Mucosa of descending colon (tissue), 3 donors: ENCODE results near the gene SLC26A6. TPM values are rescaled to one million over a fixed set of nuclear protein-coding genes. Genes with fewer than 3 reads are reported as not detected.

ENCODE experiments used
- ATAC-seq: fragments of 200-7000 bp; cut with Tn5 transposase; one replicate; pipeline ENCODE4 v1.9.1; 2020; ENCODE audit warnings: mild to moderate bottlenecking, moderate library complexity
- DNase-seq, 3 donors: peaks; one replicate each; pipeline ENCODE4 v3.0.0-alpha.2; 2020
- H3K36me3 ChIP-seq: fragments of 200-600 bp; one replicate; pipeline ENCODE4 v1.8.0; 2021; ENCODE audit warnings: low read depth, mild to moderate bottlenecking
- H3K4me1 ChIP-seq: fragments of 200-600 bp; one replicate; pipeline ENCODE4 v1.8.0; 2021; ENCODE audit warnings: low read depth, mild to moderate bottlenecking
- H3K4me3 ChIP-seq: fragments of 200-600 bp; one replicate; pipeline ENCODE4 v1.8.0; 2021; ENCODE audit warnings: mild to moderate bottlenecking
- H3K9me3 ChIP-seq: fragments of 200-600 bp; one replicate; pipeline ENCODE4 v1.8.0; 2021; ENCODE audit warnings: mild to moderate bottlenecking
- CTCF ChIP-seq: fragments of 200-600 bp; IDR thresholded peaks from one replicate; pipeline ENCODE4 v1.8.0; 2022; ENCODE audit warnings: antibody characterized with exemption, mild to moderate bottlenecking
- intact Hi-C, 2 donors: fragments of 100-400 bp; cut with DNase I in 1 of 2; cut with micrococcal nuclease in 1 of 2; formaldehyde crosslinking; loops; one replicate each; pipeline versions ENCODE4 v1.11.0 to v1.11.1; 2022; cut with DNase I, micrococcal nuclease
- total RNA-seq, 3 donors: library from RNA; stranded (reverse); fragmentation: NEBNext Ultra II Directional in 2 of 3; extraction: Animal tissue kit (Norgen Biotek cat#: 25700) in 2 of 3; gene quantifications; one replicate each; pipeline versions ENCODE4 v1.2.1 to v1.2.4, GENCODE V29; 2021 to 2023
- donor health status: DM: no; HTN: no; CAD: no; lungs with moderate emphysema.
- donor health status: DM: no; HTN: no; CAD: no.
- donor health status: DM: no; HTN: yes; CAD: no.

SLC26A6 gene
- total RNA-seq, 3 donors from 2014 or later = 78.6 to 161 (median 104) TPM

- no peak for DNase-seq
- H3K4me1 ChIP-seq = peaks cover 12% of the 10 kb centered on the region
- no peak for ATAC-seq
- H3K36me3 ChIP-seq = no peaks in the 10 kb centered on the region
- intact Hi-C loops = no loop called here
- H3K9me3 ChIP-seq = no peaks in the 10 kb centered on the region
- TF ChIP-seq CTCF = no peak
- no peak overlapping the region for H3K4me3 ChIP-seq
Measured at GRCh38 chr3:48630407-48630806, 4.9 kb downstream of the SLC26A6 start.

- DNase-seq (no peak), ATAC-seq (no peak)
- Histone ChIP-seq H3K4me3 (no peak overlapping the region), H3K4me1 (peaks cover 12% of the 10 kb centered on the region), H3K36me3 (no peaks in the 10 kb centered on the region), H3K9me3 (no peaks in the 10 kb centered on the region)
- no peak for TF ChIP-seq CTCF
- intact Hi-C loops = no loop called here
Measured at GRCh38 chr3:48629894-48630293, 5.4 kb downstream of the SLC26A6 start.

GRCh38 chr3:48628277-48629017 is 6.8 kb downstream of the SLC26A6 start:
- ATAC-seq (no peak), DNase-seq (no peak)
- no peaks in the 10 kb centered on the region for H3K4me1 ChIP-seq
- no peaks in the 10 kb centered on the region for H3K9me3 ChIP-seq
- H3K4me3 ChIP-seq = no peak overlapping the region
- H3K36me3 ChIP-seq = no peaks in the 10 kb centered on the region
- TF ChIP-seq CTCF = no peak
- intact Hi-C loops = no loop called here

GRCh38 chr3:48625600-48625999 is 9.7 kb downstream of the SLC26A6 start:
- intact Hi-C loops = no loop called here
- H3K4me1 ChIP-seq = no peaks in the 10 kb centered on the region
- DNase-seq = no peak
- TF ChIP-seq CTCF = no peak
- H3K4me3 ChIP-seq = no peak overlapping the region
- no peak for ATAC-seq
- no peaks in the 10 kb centered on the region for H3K36me3 ChIP-seq
- H3K9me3 ChIP-seq = no peaks in the 10 kb centered on the region

GRCh38 chr3:48624767-48625166 is 10.5 kb downstream of the SLC26A6 start:
- DNase-seq (no peak), ATAC-seq (no peak)
- Histone ChIP-seq H3K4me1 (peaks cover 6% of the 10 kb centered on the region), H3K4me3 (no peak overlapping the region), H3K36me3 (no peaks in the 10 kb centered on the region), H3K9me3 (no peaks in the 10 kb centered on the region)
- TF ChIP-seq CTCF = no peak
- intact Hi-C loops = no loop called here
